Glutamatergic neuron (in vitro differentiated cells): Measurements from ENCODE around the gene PVALB. TPM values are rescaled to one million over a fixed set of nuclear protein-coding genes. Genes with fewer than 3 reads are reported as not detected.

Source experiments
- DNase-seq: peaks from one replicate; pipeline ENCODE4 v3.0.0; 2022
- H3K27ac Mint-ChIP-seq: one replicate; pipeline ENCODE4 v1.8.0; 2020; ENCODE audit warnings: mild to moderate bottlenecking, mixed read lengths, inconsistent platforms; ENCODE audit not compliant: unreplicated experiment
- H3K27me3 Mint-ChIP-seq: one replicate; pipeline ENCODE4 v1.8.0; 2020; ENCODE audit warnings: mild to moderate bottlenecking, moderate library complexity, mixed read lengths, inconsistent platforms; ENCODE audit not compliant: unreplicated experiment
- H3K36me3 Mint-ChIP-seq: one replicate; pipeline ENCODE4 v1.8.0; 2020; ENCODE audit warnings: mild to moderate bottlenecking, mixed read lengths, inconsistent platforms; ENCODE audit not compliant: unreplicated experiment
- H3K4me1 Mint-ChIP-seq: one replicate; pipeline ENCODE4 v1.8.0; 2020; ENCODE audit warnings: mild to moderate bottlenecking, low read depth, mixed read lengths, inconsistent platforms; ENCODE audit not compliant: unreplicated experiment
- H3K4me3 Mint-ChIP-seq: one replicate; pipeline ENCODE4 v1.8.0; 2020; ENCODE audit warnings: mild to moderate bottlenecking, mixed read lengths, inconsistent platforms; ENCODE audit not compliant: unreplicated experiment
- H3K9me3 Mint-ChIP-seq: one replicate; pipeline ENCODE4 v1.8.0; 2020; ENCODE audit warnings: mild to moderate bottlenecking, moderate library complexity, mixed read lengths, inconsistent platforms; ENCODE audit not compliant: unreplicated experiment
- CTCF ChIP-seq: fragments of 200-600 bp; sonication (generic); IDR thresholded peaks from one replicate; pipeline ENCODE4 v1.5.0; 2021; ENCODE audit not compliant: partially characterized antibody, unreplicated experiment
- total RNA-seq: library from RNA; stranded (reverse); fragmentation: NEBNext Ultra II Directional; extraction: Animal tissue kit (Norgen Biotek cat#: 25700); gene quantifications from one replicate; pipeline ENCODE4 v1.2.1, GENCODE V29; 2021; ENCODE audit not compliant: unreplicated experiment

The PVALB gene
- total RNA-seq, 1 donor from 2014 or later = not detected

- no peak for DNase-seq
- peaks cover 4% of the 10 kb centered on the region for H3K9me3 Mint-ChIP-seq
- H3K36me3 Mint-ChIP-seq = peaks cover 5% of the 10 kb centered on the region
- H3K4me1 Mint-ChIP-seq = peaks cover 16% of the 10 kb centered on the region
- no peak overlapping the region for H3K4me3 Mint-ChIP-seq
- H3K27ac Mint-ChIP-seq = no peak overlapping the region
- H3K27me3 Mint-ChIP-seq = peaks cover 10% of the 10 kb centered on the region
- no peak for TF ChIP-seq CTCF
Measured at GRCh38 chr22:36768141-36768540, 48.7 kb downstream of the PVALB start.

DNA sequence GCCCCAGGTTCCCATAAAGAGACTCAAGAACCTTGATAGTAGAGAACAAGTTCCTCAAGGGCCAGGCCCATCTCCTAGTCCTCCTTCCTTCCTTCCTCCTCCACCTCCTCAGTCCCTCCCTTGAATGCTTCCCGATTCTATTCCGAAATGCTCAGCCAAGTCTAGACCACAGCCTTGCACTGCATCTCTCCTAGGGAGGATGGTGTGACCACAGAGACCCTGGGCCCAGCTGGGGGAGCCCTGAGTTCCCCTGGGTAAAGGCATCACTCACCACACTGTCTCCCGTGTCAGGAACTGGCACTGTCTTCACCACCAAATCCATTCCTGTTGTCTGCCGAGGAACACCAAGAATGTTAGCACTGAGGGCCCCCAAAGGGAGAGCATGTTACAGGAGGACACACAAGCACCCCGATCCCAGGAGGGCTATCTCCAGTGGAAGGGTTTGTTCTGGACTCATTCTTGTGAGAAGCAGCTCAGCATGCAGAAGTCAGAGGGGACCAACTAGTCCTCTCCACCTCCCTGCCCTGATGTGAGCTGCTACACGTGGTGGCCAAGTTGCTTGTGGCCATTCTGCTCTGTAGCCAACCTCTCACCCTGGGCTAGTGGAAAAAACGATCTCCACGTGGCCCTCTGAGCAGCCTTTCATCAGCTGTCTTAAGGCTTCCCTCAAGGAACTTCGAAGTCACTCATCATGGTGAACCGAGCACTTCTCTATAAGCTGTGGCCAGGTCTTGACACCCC lies 49.6 kb downstream of the PVALB start:
- no peak for TF ChIP-seq CTCF
- Mint-ChIP-seq H3K36me3 (peaks cover 14% of the 10 kb centered on the region), H3K9me3 (peaks cover 4% of the 10 kb centered on the region), H3K4me3 (no peak overlapping the region), H3K27ac (no peak overlapping the region), H3K4me1 (peaks cover 13% of the 10 kb centered on the region), H3K27me3 (peaks cover 10% of the 10 kb centered on the region)
- DNase-seq = no peak

DNA sequence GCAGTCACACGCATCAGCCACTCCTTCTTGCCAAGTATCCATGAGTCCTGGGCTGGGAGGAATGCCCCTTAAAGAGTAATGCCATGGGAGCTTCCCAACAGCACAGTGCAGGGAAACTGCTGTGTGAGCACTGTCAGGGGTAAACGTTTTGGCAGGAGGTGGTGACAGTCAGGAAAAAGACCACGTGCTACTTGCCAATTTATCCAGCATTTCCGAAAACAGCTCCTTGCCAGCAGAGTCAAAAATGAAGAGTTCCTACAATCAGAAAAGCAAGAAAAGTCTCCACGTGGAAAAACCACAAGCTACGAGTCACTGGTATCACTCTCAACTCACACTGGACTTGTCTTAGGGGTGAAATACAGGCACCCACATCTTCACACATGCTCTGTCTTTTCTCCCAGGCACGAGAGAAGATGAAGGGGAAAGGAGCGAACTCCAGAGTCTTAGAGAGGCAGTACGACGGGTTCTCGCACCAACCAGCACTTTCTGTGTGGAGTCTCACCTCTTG lies 50.8 kb downstream of the PVALB start:
- no peak for DNase-seq
- no peak for TF ChIP-seq CTCF
- Mint-ChIP-seq H3K9me3 (peaks cover 4% of the 10 kb centered on the region), H3K4me1 (peaks cover 12% of the 10 kb centered on the region), H3K27ac (no peak overlapping the region), H3K4me3 (no peak overlapping the region), H3K36me3 (peaks cover 15% of the 10 kb centered on the region), H3K27me3 (peaks cover 8% of the 10 kb centered on the region)

- DNase-seq = no peak
- TF ChIP-seq CTCF = no peak
- Mint-ChIP-seq H3K4me1 (peaks cover 5% of the 10 kb centered on the region), H3K36me3 (peaks cover 15% of the 10 kb centered on the region), H3K27me3 (peaks cover 7% of the 10 kb centered on the region), H3K9me3 (peaks cover 4% of the 10 kb centered on the region), H3K27ac (no peak overlapping the region), H3K4me3 (no peak overlapping the region)
Measured at GRCh38 chr22:36765131-36765942, 51.5 kb downstream of the PVALB start.
